Peyer's patch (tissue), 4 donors: ENCODE measurements around the gene CSNK2A1.

Experiments used
- CTCF ChIP-seq, 6 experiments: fragments of 450-650 bp in 4 of 6; fragments of 200-600 bp in 2 of 6; sonication (generic) in 1 of 6; IDR thresholded peaks; one replicate each; pipeline ENCODE4 v1.5.1; 2017 to 2019; ENCODE audit warnings: antibody characterized with exemption in 6 of 6, mild to moderate bottlenecking in 3 of 6, moderate library complexity in 1 of 6
- POLR2A ChIP-seq, 2 donors: fragments of 450-650 bp; IDR thresholded peaks; one replicate each; pipeline ENCODE4 v1.5.1; 2017; ENCODE audit warnings: antibody characterized with exemption in 2 of 2, mild to moderate bottlenecking in 2 of 2, moderate library complexity in 2 of 2

DNA sequence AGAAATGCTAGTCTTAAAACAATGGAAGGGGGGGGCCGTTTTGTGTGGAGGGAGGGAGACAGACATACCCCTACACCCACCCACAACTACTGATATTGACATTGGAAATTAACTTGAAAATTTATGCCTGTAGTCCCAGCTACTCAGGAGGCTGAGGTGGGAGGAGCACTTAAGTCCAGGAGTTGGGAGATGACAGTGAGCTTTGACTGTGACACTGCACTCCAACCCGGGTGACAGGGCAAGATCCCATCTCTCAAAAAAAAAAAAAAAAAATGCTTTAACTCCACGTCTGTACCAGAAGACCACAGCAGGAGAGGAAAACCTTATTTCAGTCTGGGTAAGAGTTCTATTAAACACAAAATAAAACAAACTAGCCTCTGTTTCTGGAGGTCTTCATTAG, 83.4 kb downstream of the CSNK2A1 start:
- TF ChIP-seq CTCF (IDR thresholded peaks at IDR 0.05) (no peak), POLR2A (IDR thresholded peaks at IDR 0.05) (no peak)
